NCI-H2081 (cell line): Measurements from ENCODE around the gene ATP11A.

Source experiments
- DNase-seq, 2 experiments: peaks; one replicate each; lab custom pipeline; 2025; lab: John Stamatoyannopoulos, UW

ATP11A gene

DNA sequence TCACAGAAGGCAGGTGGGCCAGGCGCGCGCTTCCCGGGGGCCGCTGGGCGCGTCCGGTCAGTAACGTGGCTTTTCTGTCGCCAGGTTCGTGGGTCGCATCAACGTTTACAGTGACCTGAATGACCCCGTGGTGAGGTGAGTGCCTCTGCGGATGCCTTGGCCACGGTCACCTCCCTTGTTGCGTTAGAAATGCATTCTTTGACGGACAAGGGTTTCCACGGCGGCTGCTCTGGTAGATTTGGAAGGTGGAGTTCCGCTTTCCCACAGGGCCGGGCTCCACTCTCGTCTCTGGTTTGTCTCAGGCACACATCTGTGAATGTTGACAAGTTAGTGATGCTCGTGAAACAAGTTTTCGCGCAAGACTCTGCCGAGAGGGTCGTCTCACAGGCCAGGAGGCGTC lies 130.0 kb downstream of the ATP11A start:
- DNase-seq, result no peak

DNA sequence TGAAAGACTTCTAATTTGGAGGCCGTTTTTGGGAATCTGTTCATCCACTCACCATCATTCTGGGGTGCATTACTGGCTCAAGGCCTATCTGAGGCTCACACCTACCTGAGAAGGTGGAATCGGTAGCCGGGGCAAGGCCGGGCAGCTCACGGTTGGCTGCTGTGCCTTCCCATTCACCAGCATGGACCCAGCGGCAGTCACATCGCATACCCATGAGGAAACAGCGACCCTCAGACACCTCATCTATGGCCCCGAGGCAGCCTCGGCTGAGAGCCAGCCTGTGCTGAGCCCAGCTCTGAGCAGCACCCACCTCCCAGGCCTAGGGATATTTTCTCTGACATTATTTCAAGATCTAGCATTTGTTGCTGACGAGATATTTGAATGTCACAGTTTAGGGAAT lies 130.5 kb downstream of the ATP11A start:
- no peak for DNase-seq

DNA sequence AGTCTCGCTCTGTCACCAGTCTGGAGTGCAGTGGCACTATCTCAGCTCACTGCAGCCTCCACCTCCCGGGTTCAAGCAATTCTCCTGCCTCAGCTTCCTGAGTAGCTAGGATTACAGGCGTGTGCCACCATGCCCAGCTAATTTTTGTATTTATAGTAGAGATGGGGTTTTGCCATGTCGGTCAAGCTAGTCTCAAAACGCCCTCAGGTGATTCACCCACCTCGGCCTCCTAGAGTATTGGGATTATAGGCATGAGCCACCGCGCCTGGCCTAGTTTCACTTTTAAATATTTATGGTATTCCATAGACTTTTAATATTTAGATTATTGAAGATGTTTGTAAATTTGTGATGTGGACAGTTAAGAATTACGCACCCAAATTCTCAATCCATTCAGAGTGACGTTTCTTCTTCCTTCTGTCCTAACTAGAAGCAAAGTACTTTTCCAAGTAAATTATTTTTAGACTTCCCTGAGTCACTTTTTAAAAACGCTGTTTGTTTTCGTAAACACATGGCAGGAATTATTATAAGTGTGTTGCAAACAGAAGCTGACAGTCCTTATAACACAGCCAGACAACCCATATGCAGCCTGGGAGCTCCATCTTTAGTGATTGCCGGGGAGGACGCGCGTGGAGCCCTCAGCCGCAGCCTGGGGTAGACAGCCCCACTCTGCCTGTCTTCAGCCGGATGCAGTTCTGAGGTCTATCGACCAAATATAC lies 131.7 kb downstream of the ATP11A start:
- no peak for DNase-seq

DNA sequence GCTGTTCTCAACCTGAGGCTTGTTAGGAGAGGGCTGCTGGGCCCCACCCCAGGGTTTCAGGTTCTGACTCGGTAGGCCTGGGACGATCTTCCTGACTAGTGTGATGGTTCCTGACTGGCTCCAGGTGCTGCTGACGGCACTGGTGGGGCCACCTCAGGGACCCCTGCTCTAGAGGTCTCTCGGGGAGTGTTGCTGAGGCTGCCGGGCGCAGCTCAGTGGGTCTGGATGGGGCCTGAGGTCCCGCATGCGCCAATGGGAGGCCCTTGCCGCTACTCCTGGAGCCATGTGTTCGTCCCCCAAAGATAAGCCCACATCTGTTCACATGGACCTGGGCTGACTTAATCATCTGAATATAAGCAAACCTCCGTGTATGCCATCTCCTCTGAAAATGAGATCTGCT lies 133.0 kb downstream of the ATP11A start:
- DNase-seq, result no peak

DNA sequence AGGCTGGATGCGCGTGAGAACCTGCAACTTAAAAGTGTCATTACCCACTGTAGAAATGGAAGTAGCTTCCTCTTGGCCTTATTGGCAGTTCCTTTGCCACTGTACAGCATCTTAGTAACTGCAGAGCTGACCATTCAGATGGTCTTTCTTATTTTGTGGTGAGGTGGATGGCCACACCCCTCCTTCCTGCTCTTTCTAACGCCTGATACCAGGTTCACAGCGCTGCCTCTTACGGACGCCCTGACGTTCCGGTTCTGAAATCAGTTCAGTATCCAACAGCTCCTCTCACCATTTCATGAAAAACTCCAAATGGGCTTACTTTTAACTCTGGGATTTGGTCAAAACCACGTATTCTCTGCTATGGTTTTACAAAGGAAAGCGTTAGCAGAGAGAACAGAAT lies 134.6 kb downstream of the ATP11A start:
- DNase-seq, result no peak

DNA sequence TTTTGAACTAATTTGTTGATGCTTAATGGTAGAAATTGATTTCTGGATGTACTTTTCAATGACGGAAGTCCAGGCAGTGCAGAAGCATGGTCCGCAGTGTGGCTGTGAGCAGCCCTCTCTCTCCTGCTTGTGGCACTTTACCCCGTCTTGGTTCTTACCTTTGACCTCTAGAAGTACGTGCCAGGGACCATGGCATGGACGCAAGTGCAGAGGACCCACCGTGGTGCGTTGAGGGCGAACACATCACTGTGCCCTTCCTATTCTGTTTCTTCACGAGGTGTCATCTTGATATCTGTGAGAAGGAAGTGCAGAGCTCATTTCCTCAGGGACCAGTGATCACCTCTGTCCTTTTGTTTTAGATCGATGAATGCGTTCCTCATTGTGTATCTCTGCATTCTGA lies 135.2 kb downstream of the ATP11A start:
- DNase-seq, result no peak

DNA sequence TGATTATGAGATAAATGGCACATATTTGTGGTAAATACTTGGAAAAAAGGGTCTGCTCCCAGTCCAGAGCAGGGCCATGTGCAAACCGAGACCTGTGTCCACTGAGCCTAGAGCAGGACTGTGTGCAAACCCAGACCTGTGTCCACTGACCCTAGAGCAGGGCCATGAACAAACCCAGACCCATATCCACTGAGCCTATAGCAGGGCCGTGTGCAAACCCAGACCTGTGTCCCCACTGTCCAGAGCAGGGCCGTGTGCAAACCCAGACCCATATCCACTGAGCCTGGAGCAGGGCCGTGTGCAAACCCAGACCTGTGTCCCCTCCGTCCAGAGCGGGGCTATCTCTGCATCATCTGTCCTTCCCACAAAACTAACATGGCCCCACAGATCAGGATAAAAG lies 136.0 kb downstream of the ATP11A start:
- DNase-seq, result no peak

DNA sequence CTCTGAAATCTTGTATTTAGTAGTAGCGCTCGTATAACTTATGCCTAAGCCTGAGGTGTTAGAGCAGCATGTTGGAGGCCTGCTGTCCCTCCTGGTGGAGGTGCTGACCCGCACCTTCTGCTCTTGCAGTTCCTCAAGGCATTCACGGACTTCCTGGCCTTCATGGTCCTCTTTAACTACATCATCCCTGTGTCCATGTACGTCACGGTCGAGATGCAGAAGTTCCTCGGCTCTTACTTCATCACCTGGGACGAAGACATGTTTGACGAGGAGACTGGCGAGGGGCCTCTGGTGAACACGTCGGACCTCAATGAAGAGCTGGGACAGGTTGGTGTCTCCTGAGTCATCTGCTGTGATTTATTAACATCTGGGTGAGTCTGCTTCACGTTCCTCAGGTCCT lies 136.7 kb downstream of the ATP11A start:
- no peak for DNase-seq

DNA sequence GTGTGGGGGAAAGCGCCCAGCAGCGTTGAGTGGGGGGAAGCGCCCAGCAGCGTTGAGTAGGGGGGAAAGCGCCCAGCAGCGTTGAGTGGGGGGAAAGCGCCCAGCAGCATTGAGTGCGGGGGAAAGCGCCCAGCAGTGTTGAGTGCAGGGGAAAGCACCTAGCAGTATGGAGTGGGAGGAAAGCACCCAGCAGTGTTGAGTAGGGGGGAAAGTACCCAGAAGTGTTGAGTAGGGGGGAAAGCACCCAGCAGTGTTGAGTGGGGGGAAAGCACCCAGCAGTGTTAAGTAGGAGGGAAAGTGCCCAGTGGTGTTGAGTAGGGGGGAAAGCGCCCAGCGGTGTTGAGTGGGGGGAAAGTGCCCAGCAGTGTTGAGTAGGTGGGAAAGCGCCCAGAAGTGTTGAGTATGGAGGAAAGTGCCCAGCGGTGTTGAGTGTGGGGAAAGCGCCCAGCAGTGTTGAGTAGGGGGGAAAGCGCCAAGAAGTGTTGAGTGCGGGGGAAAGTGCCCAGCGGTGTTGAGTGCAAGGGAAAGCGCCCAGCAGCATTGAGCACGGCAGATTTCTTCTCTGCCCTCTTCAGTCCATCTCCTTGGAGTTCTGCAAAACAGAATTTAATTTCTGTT lies 138.4 kb downstream of the ATP11A start:
- DNase-seq, result no peak

DNA sequence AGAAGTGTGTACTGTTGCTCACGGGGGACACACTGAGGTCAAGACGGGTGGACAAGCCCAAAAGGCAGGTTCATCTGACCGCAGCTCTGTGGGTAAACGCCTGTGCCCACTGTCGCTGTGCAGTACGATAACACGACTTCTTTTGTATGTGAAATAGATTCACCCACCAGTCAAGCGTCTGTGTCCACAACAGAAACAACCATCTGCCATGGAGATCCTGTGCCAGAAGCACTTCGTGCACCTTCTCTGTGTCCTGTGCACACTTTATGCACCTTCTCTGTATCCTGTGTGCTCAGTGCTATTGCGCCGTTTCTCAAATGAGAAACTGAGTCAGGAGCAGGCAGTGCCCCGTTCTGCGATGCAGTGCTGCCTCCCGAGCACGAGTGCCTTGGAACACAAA lies 138.9 kb downstream of the ATP11A start:
- DNase-seq, result no peak

DNA sequence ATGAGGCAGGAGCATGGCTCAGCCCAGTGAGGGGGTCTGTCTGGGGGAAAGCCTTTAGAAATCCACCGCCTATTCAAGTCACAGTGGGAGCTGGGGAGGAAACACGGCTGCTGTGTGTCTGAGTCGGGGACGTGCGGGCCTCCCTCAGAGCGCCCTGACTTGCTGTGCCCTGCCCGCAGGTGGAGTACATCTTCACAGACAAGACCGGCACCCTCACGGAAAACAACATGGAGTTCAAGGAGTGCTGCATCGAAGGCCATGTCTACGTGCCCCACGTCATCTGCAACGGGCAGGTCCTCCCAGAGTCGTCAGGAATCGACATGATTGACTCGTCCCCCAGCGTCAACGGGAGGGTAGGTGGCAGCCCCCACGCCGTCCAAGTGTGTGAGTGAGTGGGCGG lies 141.4 kb downstream of the ATP11A start:
- no peak for DNase-seq

DNA sequence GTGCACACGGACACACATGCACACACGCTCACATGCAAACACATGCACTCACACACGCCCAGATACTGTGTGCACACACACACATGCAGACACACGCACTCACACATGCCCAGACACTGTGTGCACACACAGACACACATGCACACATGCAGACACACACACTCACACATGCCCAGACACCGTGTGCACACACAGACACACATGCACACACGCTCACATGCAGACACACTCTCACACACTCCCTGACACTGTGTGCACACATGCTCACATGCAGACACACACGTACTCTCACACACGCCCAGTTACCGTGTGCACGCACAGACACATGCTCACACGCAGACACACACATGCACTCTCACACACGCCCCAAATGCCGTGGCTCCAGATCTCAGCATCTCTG lies 142.0 kb downstream of the ATP11A start:
- no peak for DNase-seq

DNA sequence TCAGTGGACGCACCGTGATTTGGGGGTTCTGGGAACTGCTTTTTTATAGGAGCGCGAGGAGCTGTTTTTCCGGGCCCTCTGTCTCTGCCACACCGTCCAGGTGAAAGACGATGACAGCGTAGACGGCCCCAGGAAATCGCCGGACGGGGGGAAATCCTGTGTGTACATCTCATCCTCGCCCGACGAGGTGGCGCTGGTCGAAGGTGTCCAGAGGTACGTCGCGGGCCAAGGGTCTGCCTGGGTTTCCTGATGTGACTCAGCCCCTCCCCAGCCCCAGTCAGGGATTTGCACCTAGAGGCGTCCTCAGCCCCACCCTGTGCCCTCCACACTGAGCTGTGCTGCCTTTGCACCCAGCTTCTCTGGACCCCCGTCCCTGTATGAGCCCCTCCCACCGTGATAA lies 143.0 kb downstream of the ATP11A start:
- DNase-seq, result no peak

DNA sequence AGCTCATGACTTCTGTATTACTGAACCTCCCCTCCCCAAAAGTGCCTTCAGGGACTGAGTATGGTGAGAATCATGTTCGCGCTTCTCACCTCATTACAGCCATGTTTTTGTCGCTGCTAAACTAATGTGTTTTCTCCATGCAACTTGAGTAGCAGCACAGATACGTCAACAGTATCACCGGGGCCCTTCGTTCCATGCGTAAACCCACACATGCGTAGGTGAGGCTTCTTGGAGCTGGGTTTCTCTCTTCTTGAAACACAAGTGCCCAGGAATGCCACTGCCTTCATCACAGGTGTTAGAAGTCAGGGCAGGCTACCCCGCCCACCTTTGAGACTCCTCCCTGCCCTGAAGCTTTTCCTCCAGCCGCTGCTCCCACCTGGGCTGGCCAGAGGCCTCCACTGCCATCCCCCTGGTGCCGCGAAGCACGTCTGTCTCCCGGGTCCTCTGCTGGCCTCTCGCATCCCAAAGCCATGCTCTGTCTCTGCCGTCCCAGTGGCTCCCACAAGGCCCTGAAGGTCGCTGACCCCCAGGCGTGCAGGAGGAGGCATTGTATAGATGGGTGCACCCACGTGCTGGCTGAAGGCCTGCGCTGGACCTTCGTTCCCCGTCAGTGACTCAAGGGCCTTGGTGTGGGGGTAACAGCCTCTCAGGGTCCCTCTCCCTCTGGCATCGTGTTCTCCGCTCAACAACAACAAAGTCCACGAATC lies 143.9 kb downstream of the ATP11A start:
- DNase-seq, result no peak

DNA sequence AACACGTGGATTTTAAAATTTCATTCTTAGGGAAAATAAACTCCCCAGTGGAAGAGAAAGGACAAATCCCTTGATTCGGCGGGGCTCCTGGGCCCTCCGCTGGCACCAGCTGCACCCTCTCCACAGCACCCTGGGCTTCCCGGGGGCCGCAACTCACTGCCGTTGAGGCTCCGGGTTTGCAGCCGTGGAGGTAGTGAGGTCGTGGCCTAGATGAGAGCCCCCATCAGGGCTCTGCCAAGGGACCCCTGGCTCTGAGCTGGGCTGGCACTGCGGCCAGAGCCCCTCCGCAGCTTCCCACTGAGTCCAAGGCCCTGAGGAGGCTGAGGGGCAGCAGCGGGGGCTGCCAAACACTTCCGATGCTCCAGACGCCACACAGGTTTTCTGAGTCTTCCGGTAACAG lies 145.5 kb downstream of the ATP11A start:
- DNase-seq, result no peak

DNA sequence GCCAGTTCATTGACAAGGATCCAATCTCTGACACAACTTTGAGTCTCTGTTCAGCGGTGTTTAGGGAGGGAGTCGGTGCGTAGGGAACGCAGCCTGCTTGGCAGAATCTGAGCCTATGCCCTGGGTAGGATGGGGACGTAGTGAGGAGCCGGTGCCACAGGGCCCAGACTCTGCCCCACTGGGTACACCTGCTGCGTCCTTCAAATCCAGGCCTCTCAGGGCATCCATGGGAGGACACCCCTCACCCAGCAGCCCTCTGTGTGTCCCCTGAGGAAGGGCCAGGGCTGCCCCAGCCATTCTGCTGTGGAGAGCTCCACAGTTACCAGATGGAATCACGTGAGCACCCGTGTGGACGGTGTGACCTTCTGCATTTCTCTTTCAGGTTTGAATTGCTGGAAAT lies 146.0 kb downstream of the ATP11A start:
- no peak for DNase-seq

DNA sequence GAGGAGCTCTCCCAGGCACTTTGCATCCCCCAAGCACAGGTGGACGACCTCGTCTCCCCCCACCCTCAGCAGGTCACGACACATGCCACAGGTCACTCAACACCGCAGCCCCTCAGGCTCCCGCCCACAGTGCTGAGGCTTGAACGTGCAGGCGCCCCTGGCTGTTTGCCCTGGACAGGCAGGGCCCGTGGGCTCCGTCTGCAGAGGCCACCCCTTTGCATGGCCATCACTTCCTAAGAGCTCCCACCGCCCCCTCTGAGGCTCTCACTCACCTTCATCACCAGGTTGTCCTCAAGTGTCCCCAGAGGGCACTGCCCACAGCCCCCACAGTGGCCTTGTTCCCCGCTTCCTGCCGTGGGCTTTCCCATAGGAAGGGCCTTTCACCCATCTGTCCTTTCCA lies 147.1 kb downstream of the ATP11A start:
- DNase-seq, result no peak

DNA sequence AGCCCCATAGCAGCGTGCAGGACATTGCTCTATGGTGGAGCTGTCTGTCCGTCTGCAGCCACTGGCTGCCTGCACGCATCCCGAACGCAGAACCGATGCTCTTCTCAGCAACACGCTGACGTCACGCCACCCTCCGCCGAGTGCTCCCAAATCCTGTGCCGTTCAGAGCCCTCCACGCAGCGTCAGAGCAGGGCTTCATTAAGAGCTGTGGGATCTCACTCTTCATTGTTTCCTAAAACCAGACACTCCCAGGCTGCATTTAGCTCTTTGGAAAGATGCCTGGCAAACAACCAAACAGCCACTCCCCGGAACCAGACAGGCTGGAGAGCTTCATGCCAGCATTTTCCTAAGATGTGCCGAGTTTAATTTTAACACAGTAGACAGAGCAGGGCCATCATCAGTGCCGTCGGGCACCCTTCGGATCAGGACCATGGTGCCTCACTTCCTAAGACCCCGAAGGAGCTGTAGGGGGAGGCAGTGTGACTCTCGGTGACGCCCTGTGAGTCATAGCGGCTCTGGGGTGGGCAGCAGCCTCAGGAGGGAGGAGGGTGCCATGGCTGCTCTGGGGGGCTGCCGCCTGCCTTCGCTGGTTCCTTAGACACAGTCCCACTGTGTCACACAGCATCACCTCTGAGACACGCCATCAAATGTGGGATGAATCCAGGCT lies 147.7 kb downstream of the ATP11A start:
- DNase-seq, result no peak

DNA sequence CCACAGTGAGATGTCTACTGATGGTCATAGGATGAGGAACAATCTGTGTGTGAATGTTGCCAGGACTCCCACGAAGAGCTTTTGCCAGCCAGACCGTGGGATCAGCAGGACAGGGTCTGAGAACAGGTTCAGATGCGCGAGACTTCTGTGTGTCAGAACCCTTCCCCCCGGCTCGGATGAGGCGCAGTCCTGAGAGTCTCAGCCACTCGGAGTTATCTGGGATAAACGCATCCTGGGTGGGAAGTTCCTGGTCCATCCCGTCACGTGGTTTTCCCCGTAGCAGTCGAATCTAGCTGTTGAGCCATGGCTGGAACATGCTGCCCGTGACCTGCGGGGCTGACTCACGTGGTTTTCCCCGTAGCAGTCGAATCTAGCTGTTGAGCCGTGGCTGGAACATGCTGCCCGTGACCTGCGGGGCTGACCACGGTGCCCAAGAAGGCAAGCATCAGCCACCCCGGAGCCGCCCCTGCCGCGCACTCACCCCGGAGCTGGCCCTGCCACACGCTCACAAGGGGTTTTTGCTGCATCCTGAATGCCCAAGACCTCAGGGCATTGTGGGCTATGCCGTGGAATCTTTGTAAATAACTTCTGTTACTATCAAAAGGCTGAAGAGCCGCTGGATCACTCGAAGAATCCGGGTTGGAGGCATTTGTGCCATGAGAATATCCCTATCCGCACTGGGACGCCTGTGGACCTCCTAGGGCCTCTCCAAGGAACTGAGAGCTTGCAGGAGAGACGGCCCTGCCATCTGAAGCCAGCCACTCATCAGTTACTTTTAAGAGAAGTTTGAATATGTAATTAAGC lies 148.4 kb downstream of the ATP11A start:
- DNase-seq, result no peak

DNA sequence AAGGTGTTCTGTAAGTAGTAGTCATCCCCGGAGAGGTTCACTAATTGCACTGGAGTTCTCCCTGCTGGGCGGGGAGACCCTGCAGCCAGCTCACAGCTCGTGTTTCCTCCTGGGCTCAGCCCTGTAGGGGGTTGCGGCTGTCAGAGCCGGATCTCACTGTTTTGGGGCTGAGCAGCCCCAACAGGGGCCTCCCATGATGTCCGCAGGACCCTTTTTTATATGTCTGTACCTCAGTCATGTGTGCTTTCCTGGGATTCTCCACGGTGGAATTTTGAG lies 148.9 kb downstream of the ATP11A start:
- no peak for DNase-seq

DNA sequence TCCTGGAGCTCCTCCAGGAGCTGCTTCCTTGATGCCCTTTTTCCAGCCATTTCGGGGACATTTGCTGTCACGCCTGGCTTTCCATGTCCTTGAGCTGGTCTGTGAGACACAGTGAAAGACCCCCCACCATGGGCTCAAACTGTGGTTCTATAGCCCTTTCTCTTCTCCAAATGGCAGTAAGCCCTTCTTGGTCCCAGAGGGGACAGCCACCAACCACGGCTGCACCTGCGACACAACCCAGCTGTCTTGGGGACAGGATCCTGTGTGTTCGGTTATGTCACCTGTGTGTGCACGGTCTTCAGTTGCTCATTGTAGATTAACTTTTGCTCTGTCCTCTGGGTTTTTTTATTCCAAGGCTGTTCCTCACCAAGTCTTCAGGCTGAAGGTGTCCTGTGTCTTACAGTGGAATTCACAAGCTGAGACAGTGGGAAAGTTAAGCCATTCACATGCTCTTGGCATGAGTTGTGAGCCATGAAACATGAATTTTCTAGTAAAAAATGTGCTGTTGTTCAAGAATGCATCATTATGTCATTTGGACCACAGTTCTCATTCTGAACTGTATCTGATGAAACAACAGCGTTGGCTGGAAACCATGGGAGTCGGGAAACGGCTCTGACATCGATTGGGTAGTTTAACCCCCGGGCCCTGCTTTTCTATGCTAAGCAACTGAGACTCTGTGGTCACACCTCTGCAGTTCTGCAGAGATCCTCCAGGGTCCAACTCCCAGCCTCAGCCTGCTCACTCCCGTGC lies 149.7 kb downstream of the ATP11A start:
- DNase-seq, result no peak
